ENCODE measurements around the gene MIER2.

Gene MIER2

DNA sequence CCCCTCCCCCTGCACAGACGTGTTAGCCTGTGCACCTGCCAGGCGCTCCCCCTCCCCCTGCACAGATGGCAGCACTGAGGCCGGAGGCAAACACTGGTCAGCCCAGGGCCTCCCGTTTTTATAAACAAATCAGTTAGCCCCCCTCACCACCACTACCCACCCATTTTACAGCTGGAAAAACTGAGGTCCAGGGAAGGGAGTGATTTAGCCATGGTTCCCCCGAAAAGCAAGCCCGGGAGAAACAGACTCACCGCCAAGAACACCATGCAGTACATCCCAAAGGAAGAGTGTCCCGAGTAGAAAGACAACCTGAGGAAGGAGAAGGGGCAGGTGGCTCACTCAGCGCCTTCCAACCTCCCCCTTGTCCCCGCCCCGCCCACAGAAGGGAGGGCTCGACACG lies 62.1 kb downstream of the MIER2 start:
- Histone ChIP-seq H3K4me3 (no peak overlapping the region), H3K36me3 (peaks cover 0 to 33% (median 0%) of the 10 kb centered on the region in 3 donors), H3K27ac (no peak overlapping the region), H3K4me1 (no peaks in the 10 kb centered on the region), H3K27me3 (peaks cover 0 to 52% of the 10 kb centered on the region in 2 donors), H3K9me3 (no peaks in the 10 kb centered on the region)
- intact Hi-C loops (cut with DNase I; ENCODE audit: low total_unique reads), result no loop called here
- TF ChIP-seq, protein P1, sequence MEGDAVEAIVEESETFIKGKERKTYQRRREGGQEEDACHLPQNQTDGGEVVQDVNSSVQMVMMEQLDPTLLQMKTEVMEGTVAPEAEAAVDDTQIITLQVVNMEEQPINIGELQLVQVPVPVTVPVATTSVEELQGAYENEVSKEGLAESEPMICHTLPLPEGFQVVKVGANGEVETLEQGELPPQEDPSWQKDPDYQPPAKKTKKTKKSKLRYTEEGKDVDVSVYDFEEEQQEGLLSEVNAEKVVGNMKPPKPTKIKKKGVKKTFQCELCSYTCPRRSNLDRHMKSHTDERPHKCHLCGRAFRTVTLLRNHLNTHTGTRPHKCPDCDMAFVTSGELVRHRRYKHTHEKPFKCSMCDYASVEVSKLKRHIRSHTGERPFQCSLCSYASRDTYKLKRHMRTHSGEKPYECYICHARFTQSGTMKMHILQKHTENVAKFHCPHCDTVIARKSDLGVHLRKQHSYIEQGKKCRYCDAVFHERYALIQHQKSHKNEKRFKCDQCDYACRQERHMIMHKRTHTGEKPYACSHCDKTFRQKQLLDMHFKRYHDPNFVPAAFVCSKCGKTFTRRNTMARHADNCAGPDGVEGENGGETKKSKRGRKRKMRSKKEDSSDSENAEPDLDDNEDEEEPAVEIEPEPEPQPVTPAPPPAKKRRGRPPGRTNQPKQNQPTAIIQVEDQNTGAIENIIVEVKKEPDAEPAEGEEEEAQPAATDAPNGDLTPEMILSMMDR (IDR thresholded peaks at IDR 0.05), result no peak
- DNase-seq, result peak in 1 of 2 donors; percentile 13

DNA sequence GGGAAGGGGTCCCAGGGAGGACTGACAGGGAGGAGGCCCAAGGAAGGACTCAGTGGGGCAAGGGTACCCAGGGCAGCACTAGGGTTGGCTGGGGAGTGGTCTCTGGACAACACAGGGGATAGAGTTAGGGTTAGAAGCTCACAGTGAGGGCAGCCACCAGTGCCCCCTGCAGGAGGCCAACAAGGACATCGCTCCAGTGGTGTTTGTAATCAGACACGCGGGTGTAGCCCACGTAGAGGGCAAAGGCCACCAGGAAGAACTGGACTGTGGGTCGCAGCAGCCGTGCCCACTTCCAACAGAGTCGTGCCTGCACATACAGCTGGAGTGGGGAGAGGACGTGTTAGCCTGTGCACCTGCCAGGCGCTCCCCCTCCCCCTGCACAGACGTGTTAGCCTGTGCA lies 62.6 kb downstream of the MIER2 start:
- H3K27me3 ChIP-seq, result peaks cover 0 to 57% of the 10 kb centered on the region in 2 donors
- intact Hi-C loops (cut with DNase I; ENCODE audit: low total_unique reads), result no loop called here
- H3K27ac ChIP-seq, result no peak overlapping the region
- no peak overlapping the region for H3K4me3 ChIP-seq
- H3K4me1 ChIP-seq, result no peaks in the 10 kb centered on the region
- H3K36me3 ChIP-seq, result peaks cover 0 to 30% (median 0%) of the 10 kb centered on the region in 3 donors
- peak in 1 of 2 donors; percentile 37 for DNase-seq
- no peaks in the 10 kb centered on the region for H3K9me3 ChIP-seq
- TF ChIP-seq, protein P1 (IDR thresholded peaks at IDR 0.05), result no peak

GRCh38 chr19:281156-281853 lies 63.3 kb downstream of the MIER2 start:
- TF ChIP-seq, protein P1 (IDR thresholded peaks at IDR 0.05), result no peak
- H3K27me3 ChIP-seq, result peaks cover 0 to 63% of the 10 kb centered on the region in 2 donors
- no peak overlapping the region for H3K27ac ChIP-seq
- DNase-seq, result peak in 1 of 2 donors; percentile 56
- peaks cover 0 to 30% (median 0%) of the 10 kb centered on the region in 3 donors for H3K36me3 ChIP-seq
- intact Hi-C loops (cut with DNase I; ENCODE audit: low total_unique reads), result no loop called here
- no peaks in the 10 kb centered on the region for H3K4me1 ChIP-seq
- no peak overlapping the region for H3K4me3 ChIP-seq
- H3K9me3 ChIP-seq, result no peaks in the 10 kb centered on the region

- H3K4me1 ChIP-seq, result no peaks in the 10 kb centered on the region
- peaks cover 0 to 63% of the 10 kb centered on the region in 2 donors for H3K27me3 ChIP-seq
- H3K9me3 ChIP-seq, result no peaks in the 10 kb centered on the region
- peaks cover 0 to 30% (median 0%) of the 10 kb centered on the region in 3 donors for H3K36me3 ChIP-seq
- no peak overlapping the region for H3K4me3 ChIP-seq
- H3K27ac ChIP-seq, result no peak overlapping the region
- intact Hi-C loops (cut with DNase I; ENCODE audit: low total_unique reads), result no loop called here
- DNase-seq, result peak in 1 of 2 donors; percentile 45
- TF ChIP-seq, protein P1 (IDR thresholded peaks at IDR 0.05), result no peak
These were observed 64.0 kb downstream of the MIER2 start for GRCh38 chr19:280541-281009.

DNA sequence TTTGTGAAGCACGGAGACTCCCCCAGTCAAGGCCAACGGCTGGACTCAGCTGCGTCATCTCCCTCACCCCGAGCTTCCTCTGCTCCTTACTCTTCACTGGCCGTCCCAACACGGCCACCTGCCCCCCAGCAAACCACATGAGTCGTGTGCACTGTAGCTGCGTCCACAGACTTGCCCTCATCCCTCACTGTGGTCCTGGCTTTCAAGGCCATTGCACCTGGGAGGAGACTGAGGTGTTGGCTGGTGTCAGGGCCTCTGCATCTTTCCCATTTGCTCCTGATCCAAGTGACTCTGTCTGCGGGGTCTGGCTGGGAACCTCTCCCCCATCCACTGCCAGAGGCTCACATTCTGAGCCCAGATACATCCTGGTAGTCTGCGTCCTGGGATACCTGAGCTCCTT lies 64.9 kb downstream of the MIER2 start:
- H3K27ac ChIP-seq, result no peak overlapping the region
- peaks cover 0 to 30% (median 0%) of the 10 kb centered on the region in 3 donors for H3K36me3 ChIP-seq
- intact Hi-C loops (cut with DNase I; ENCODE audit: low total_unique reads), result no loop called here
- TF ChIP-seq, protein P1 (IDR thresholded peaks at IDR 0.05), result no peak
- no peaks in the 10 kb centered on the region for H3K9me3 ChIP-seq
- H3K4me1 ChIP-seq, result no peaks in the 10 kb centered on the region
- H3K27me3 ChIP-seq, result peaks cover 0 to 63% of the 10 kb centered on the region in 2 donors
- DNase-seq, result no peak
- H3K4me3 ChIP-seq, result no peak overlapping the region
